ENCODE measurements around the gene MRM2. TPM values are rescaled to one million over a fixed set of nuclear protein-coding genes. Genes with fewer than 3 reads are reported as not detected.
A peak's percentile ranks its signal among the peaks of the same experiment; 100 is the strongest.

MRM2 gene
- polyA plus RNA-seq, 3 donors from 2014 or later, result 24.5 to 47.2 (median 33.1) TPM

- Mint-ChIP-seq H3K9me3 (no peaks in the 10 kb centered on the region), H3K4me1 (peaks cover 0 to 2% of the 10 kb centered on the region in 2 donors), H3K27ac (no peak overlapping the region), H3K4me3 (no peak overlapping the region), H3K36me3 (peaks cover 4 to 42% (median 20%) of the 10 kb centered on the region in 3 donors), H3K27me3 (ENCODE audit: low read depth in 3 of 3) (peaks cover 0 to 2% (median 0%) of the 10 kb centered on the region in 3 donors)
- no peak for DNase-seq
Measured at GRCh38 chr7:2209961-2210323, 32.1 kb downstream of the MRM2 start.

DNA sequence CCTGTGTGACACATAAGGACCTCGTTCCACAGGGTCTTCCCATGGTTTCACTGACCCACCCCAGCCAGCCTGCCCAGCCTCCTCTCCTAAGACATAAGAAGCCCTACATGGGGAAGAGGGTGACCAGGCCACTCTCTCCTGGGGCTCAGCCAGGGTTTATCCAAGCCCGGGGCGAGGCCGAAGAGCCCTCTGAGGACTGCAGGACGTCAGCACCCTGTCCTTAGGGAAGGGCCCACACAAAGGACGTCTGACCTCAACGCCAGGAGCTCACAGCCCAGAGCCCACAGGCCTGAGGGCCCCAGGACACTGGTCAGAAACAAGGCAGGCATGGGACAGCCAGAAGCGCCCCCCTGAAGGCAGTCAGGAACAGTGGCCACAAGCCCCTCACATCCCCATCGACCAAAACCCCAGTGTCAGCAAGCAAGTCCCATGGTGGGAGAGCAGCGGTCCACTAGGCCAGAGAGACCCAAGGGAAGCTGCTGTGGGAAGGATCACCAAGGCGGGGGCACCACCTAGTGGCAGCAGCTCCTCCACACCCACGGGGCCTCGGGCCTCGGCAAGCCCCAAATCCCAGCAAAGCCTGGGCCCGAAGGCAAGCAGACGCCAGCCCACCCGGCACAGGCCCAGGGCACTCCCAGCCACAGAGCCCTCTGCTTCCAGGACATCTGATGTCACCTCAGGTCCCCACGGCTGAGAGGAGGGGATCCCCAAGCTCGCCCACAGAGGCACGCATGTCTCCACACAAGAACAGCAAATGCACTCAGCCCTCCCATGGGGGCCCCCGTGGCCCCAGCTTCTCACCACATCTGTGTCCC, 32.7 kb downstream of the MRM2 start:
- DNase-seq, result peak; percentile 29 to 46 (median 40)
- Mint-ChIP-seq H3K27me3 (ENCODE audit: low read depth in 3 of 3) (peaks cover 0 to 2% (median 0%) of the 10 kb centered on the region in 3 donors), H3K4me3 (no peak overlapping the region), H3K27ac (no peak overlapping the region), H3K9me3 (no peaks in the 10 kb centered on the region), H3K4me1 (peaks cover 0 to 2% of the 10 kb centered on the region in 2 donors), H3K36me3 (peaks cover 4 to 42% (median 20%) of the 10 kb centered on the region in 3 donors)

DNA sequence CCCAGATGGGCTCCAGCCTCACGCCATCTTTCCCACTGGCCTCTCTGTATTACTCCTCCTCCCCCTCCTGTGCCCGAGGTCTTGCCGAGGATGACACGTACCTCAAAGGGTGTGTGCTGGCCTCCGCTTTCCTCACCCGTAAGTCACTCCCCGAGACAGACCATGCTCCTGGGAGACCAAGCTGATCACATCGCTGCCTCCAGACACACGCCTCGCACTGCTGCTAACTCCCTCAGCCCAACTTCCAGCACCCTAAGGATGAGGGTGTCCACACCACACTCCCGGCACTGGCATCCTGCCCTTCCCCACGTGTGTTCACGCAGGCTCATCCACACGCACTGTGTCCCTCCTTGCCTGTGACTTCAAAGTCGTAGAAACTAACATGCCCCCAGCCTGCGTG, 33.3 kb downstream of the MRM2 start:
- H3K36me3 Mint-ChIP-seq, result peaks cover 4 to 43% (median 20%) of the 10 kb centered on the region in 3 donors
- H3K27ac Mint-ChIP-seq, result no peak overlapping the region
- no peaks in the 10 kb centered on the region for H3K4me1 Mint-ChIP-seq
- DNase-seq, result no peak
- H3K9me3 Mint-ChIP-seq, result no peaks in the 10 kb centered on the region
- peaks cover 0 to 2% (median 1%) of the 10 kb centered on the region in 3 donors for H3K27me3 Mint-ChIP-seq (ENCODE audit: low read depth in 3 of 3)
- H3K4me3 Mint-ChIP-seq, result no peak overlapping the region

GRCh38 chr7:2205036-2205780, 36.8 kb downstream of the MRM2 start:
- H3K27ac Mint-ChIP-seq, result peak overlapping the region in 1 of 6 donors; percentile 9

DNA sequence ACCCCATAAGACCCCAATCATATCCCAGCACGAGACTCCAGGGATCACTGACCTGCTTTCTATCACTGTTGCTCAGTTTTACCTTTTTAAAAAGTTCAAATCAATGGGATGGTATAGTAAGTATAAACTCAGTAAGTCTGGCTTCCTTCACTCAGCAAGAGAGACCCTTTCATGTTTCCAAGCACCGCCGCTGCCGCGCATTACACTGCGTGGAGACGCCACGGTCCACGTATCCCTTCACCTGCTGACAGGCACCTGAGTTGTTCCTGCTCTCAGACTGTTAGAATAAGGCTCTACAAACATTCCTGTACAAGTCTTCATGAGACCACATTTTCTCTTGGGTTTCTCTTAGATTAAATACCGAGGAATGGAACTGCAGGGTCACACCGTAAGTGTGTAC, 37.6 kb downstream of the MRM2 start:
- no peak for DNase-seq
- Mint-ChIP-seq H3K27me3 (ENCODE audit: low read depth in 3 of 3) (peaks cover 0 to 2% (median 1%) of the 10 kb centered on the region in 3 donors), H3K36me3 (peaks cover 0 to 27% (median 15%) of the 10 kb centered on the region in 3 donors), H3K9me3 (peaks cover 0 to 1% (median 0%) of the 10 kb centered on the region in 6 donors), H3K4me3 (no peak overlapping the region), H3K27ac (no peak overlapping the region), H3K4me1 (no peaks in the 10 kb centered on the region)

More at GRCh38 chr7:2205036-2205780, 36.8 kb downstream of the MRM2 start:
- Mint-ChIP-seq H3K27me3 (ENCODE audit: low read depth in 3 of 3) (peaks cover 0 to 2% (median 1%) of the 10 kb centered on the region in 3 donors), H3K4me3 (no peak overlapping the region), H3K9me3 (no peaks in the 10 kb centered on the region), H3K36me3 (peaks cover 0 to 27% (median 15%) of the 10 kb centered on the region in 3 donors), H3K4me1 (no peaks in the 10 kb centered on the region)
- no peak for DNase-seq

DNA sequence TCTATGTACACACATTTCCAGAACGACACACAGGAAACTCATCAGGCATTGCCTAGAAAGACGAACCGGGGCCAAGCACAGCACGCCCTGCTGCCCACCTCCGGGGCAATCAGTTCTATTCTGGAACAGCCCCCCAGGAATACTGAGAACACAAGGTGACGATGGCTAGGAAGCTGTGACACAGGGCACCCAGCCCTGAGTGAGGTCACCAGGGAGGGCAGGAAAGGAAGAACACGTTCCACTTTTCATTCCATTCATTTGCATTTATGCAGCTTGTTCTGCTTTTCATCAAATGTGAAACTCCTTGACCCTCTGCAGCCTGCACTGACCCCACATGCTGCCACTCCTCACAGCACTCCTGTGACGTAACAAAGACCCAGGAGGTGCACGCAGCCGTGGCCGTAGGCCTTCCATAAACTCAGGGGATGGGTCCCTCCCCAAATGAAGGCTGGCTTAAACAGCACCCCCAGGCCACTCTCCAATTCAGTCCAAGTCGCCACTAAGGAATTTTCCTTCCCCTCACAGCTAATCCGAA, 38.2 kb downstream of the MRM2 start:
- H3K9me3 Mint-ChIP-seq, result peaks cover 0 to 1% (median 0%) of the 10 kb centered on the region in 6 donors
- H3K4me3 Mint-ChIP-seq, result no peak overlapping the region
- no peak for DNase-seq
- H3K4me1 Mint-ChIP-seq, result no peaks in the 10 kb centered on the region
- peaks cover 0 to 2% (median 1%) of the 10 kb centered on the region in 3 donors for H3K27me3 Mint-ChIP-seq (ENCODE audit: low read depth in 3 of 3)
- peaks cover 0 to 25% (median 15%) of the 10 kb centered on the region in 3 donors for H3K36me3 Mint-ChIP-seq
- H3K27ac Mint-ChIP-seq, result no peak overlapping the region

- Mint-ChIP-seq H3K27me3 (ENCODE audit: low read depth in 3 of 3) (peaks cover 0 to 2% (median 1%) of the 10 kb centered on the region in 3 donors), H3K27ac (peak overlapping the region in 1 of 6 donors; percentile 13), H3K36me3 (peaks cover 0 to 18% (median 12%) of the 10 kb centered on the region in 3 donors), H3K4me1 (no peaks in the 10 kb centered on the region), H3K9me3 (peaks cover 0 to 1% (median 0%) of the 10 kb centered on the region in 6 donors), H3K4me3 (no peak overlapping the region)
- DNase-seq, result no peak
Measured at GRCh38 chr7:2202901-2203765, 38.9 kb downstream of the MRM2 start.

- Mint-ChIP-seq H3K27me3 (ENCODE audit: low read depth in 3 of 3) (peaks cover 0 to 2% (median 1%) of the 10 kb centered on the region in 3 donors), H3K4me3 (no peak overlapping the region), H3K36me3 (peaks cover 0 to 16% (median 5%) of the 10 kb centered on the region in 3 donors), H3K4me1 (no peaks in the 10 kb centered on the region), H3K9me3 (peaks cover 0 to 1% (median 0%) of the 10 kb centered on the region in 6 donors), H3K27ac (no peak overlapping the region)
- no peak for DNase-seq
Measured at GRCh38 chr7:2202361-2202761, 39.6 kb downstream of the MRM2 start.

GRCh38 chr7:2201686-2202360, 40.2 kb downstream of the MRM2 start:
- no peak for DNase-seq
- Mint-ChIP-seq H3K4me3 (no peak overlapping the region), H3K4me1 (peaks cover 0 to 2% of the 10 kb centered on the region in 2 donors), H3K36me3 (peaks cover 0 to 14% (median 5%) of the 10 kb centered on the region in 3 donors), H3K27me3 (ENCODE audit: low read depth in 3 of 3) (peaks cover 0 to 2% (median 1%) of the 10 kb centered on the region in 3 donors), H3K9me3 (peaks cover 0 to 1% (median 0%) of the 10 kb centered on the region in 6 donors), H3K27ac (no peak overlapping the region)

- Mint-ChIP-seq H3K4me3 (no peak overlapping the region), H3K9me3 (peaks cover 0 to 1% (median 0%) of the 10 kb centered on the region in 6 donors), H3K27me3 (ENCODE audit: low read depth in 3 of 3) (peaks cover 0 to 2% (median 1%) of the 10 kb centered on the region in 3 donors), H3K4me1 (peaks cover 0 to 2% of the 10 kb centered on the region in 2 donors), H3K36me3 (peaks cover 0 to 17% (median 6%) of the 10 kb centered on the region in 3 donors), H3K27ac (no peak overlapping the region)
- DNase-seq, result no peak
Measured at GRCh38 chr7:2201128-2201527, 40.9 kb downstream of the MRM2 start.

GRCh38 chr7:2200584-2200980, 41.4 kb downstream of the MRM2 start:
- Mint-ChIP-seq H3K27me3 (ENCODE audit: low read depth in 3 of 3) (peaks cover 0 to 2% (median 1%) of the 10 kb centered on the region in 3 donors), H3K4me3 (no peak overlapping the region), H3K4me1 (peaks cover 0 to 2% of the 10 kb centered on the region in 2 donors), H3K9me3 (peaks cover 0 to 1% (median 0%) of the 10 kb centered on the region in 6 donors), H3K27ac (no peak overlapping the region), H3K36me3 (peaks cover 0 to 21% (median 7%) of the 10 kb centered on the region in 3 donors)
- DNase-seq, result no peak

- no peak overlapping the region for H3K4me3 Mint-ChIP-seq
- DNase-seq, result no peak
- no peak overlapping the region for H3K27ac Mint-ChIP-seq
- H3K4me1 Mint-ChIP-seq, result peaks cover 0 to 2% of the 10 kb centered on the region in 2 donors
- H3K9me3 Mint-ChIP-seq, result peaks cover 0 to 1% (median 0%) of the 10 kb centered on the region in 6 donors
- peaks cover 0 to 1% (median 0%) of the 10 kb centered on the region in 3 donors for H3K27me3 Mint-ChIP-seq (ENCODE audit: low read depth in 3 of 3)
- peaks cover 0 to 26% (median 12%) of the 10 kb centered on the region in 3 donors for H3K36me3 Mint-ChIP-seq
Measured at GRCh38 chr7:2199956-2200583, 41.9 kb downstream of the MRM2 start.

All from immature natural killer cell (primary cell).